GM18502 (cell line): Measurements from ENCODE around the gene CLPTM1L.
"Not testable (repeated sequence)": the region's sequence is repeated elsewhere in the genome, so short reads cannot be mapped to it uniquely, and the experiment has no call there.

Experiments used
- ATAC-seq: cut with Tn5 transposase; IDR thresholded peaks from one replicate; pipeline ENCODE4 v1.9.1; 2021; ENCODE audit warnings: mild to moderate bottlenecking; ENCODE audit not compliant: unreplicated experiment, poor library complexity

The CLPTM1L gene

DNA sequence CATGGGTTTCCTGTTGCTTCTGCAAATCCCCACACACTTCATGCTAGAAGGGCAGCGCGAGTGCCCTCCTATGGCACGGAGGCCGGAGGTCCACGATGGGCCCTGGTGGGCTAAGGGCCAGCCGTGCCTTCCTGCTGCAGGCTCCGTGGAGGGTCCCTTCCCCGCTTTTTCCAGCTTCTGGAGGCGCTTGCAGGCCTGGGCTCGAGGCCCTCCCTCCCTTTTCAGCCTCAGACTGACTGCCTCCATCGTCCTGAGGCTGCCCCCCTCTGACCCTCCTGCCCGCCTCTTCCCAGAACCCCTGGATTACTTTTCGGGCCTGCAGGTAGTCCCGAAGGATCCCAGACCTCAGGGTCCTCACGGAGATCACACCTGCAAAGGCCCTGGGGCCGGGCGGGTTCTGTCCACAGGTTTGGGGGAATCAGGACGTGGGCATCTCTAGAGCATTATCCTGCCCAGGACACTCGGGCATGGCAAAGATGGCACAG, 46.8 kb downstream of the CLPTM1L start:
- ATAC-seq: no peak

- no peak for ATAC-seq
These were observed 47.7 kb downstream of the CLPTM1L start for GRCh38 chr5:1297243-1297642.

- ATAC-seq: no peak
These were observed 49.3 kb downstream of the CLPTM1L start for GRCh38 chr5:1295650-1296037.

GRCh38 chr5:1294835-1295649, 49.9 kb downstream of the CLPTM1L start, which contains the start of gene TERT:
TERT (minus strand) TSS chr5:1295068; CDS start chr5:1294989, 79 bp downstream.
- ATAC-seq: no peak

DNA sequence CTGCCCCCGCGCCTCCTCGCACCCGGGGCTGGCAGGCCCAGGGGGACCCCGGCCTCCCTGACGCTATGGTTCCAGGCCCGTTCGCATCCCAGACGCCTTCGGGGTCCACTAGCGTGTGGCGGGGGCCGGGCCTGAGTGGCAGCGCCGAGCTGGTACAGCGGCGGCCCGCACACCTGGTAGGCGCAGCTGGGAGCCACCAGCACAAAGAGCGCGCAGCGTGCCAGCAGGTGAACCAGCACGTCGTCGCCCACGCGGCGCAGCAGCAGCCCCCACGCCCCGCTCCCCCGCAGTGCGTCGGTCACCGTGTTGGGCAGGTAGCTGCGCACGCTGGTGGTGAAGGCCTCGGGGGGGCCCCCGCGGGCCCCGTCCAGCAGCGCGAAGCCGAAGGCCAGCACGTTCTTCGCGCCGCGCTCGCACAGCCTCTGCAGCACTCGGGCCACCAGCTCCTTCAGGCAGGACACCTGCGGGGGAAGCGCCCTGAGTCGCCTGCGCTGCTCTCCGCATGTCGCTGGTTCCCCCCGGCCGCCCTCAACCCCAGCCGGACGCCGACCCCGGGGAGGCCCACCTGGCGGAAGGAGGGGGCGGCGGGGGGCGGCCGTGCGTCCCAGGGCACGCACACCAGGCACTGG, 50.6 kb downstream of the CLPTM1L start:
- no peak for ATAC-seq

- ATAC-seq: no peak
These were observed 51.3 kb downstream of the CLPTM1L start for GRCh38 chr5:1293416-1294205.

DNA sequence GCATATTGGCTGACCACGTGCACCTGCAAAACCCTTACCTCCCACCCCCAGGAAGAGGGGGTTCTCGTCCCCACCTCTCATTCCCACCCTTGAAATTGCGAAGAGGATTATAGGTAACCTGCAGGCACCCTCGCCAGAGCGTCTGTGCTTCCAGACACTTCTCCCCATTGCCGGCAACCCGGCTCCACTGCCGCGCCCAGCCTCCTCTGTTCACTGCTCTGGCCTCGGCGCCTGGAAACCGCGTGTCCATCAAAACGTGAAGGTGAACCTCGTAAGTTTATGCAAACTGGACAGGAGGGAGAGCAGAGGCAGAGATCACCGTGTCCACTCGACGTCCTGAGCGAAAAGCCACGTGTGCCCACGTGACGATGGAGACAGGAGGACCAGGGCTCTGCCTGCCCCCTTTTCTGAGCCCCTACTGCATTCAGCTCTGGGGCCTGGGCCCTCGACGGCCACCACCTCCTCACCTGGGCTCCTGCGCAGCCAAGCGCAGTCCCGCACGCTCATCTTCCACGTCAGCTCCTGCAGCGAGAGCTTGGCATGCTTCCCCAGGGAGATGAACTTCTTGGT, 52.0 kb downstream of the CLPTM1L start:
- ATAC-seq: no peak

DNA sequence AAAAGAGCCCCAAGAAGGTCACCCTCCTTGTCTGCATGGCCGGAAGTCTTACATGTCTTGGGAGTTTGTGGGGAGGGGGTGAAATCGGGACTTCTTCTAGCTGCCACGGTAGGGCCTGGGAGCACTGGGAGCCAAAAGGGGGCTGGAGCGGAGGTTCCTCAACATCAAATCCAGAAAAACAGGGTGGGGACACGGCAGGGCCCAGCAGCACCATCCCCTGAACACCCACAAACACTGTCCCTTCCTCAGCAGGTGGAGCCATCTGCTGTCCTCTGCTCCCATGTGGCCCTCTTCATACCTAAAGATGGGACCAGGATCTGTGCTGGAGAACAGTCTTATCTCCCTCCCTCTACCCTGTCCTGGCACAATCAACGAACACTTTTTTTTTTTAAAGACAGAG, 52.8 kb downstream of the CLPTM1L start:
- no peak for ATAC-seq

DNA sequence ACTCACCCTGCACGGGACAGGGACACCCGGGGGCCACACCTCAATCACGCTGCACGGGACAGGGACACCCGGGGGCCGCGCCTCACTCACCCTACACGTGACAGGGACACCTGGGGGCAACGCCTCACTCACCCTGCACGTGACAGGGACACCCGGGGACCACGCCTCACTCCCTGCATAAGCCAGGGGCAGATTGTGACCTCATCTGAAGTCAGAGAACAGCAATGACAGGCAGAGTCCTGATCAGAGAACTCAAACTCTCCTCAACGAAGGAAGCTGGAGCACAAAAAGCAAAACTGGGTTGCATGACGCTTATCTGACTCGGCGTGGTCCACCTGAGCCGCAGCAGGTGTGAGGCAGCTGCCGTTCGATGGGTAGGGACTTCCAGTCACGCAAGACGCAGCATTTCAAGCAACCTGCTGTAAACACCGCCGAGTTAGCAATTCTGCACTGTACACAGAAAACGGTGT, 53.3 kb downstream of the CLPTM1L start:
- no peak for ATAC-seq

DNA sequence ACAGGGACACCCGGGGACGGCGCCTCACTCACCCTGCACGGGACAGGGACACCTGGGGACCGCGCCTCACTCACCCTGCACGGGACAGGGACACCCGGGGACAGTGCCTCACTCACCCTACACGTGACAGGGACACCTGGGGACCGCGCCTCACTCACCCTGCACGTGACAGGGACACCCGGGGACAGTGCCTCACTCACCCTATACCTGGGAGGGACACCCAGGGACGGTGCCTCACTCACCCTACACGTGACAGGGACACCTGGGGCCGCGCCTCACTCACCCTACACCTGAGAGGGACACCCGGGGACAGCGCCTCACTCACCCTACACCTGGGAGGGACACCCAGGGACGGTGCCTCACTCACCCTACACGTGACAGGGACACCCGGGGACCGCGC, 53.9 kb downstream of the CLPTM1L start:
- not testable (repeated sequence) for ATAC-seq

GRCh38 chr5:1289559-1289958, 55.3 kb downstream of the CLPTM1L start:
- not testable (repeated sequence) for ATAC-seq

DNA sequence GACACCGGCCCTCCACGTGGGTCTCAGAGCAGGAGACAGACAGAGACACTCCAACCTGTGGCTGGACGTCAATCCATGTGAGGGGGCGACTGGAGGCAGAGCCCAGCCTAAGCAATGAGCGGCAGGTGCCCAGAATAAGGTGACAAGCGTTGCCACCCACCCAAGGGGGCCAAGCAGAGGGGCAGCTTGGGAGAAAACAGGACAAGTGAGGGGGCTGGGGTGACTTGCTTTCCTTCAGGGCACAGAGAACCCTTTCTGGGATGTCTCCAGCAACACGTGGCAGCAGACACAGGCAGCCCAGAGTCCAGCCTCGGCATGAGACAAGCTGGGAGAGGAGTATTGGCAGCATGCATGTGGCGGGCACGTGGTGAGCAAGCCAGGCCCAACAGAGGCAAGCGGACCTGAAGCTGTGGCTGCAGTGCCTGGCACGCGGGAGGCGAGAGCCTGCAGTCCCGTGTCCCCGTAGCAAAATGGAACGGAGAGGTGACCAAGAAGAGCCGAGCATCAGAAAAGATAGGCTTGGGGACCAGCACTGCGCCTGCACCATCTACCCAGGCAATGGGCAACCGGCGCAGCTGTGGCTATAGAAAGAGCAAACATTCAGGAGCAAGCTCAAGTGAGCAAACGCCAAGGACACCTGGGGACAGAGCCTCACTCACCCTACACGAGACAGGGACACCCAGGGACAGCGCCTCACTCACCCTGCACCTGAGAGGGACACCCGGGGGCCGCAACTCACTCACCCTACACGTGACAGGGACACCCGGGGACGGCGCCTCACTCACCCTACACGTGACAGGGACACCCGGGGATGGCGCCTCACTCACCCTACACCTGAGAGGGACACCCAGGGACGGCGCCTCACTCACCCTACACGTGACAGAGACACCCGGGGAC, 56.2 kb downstream of the CLPTM1L start:
- ATAC-seq: no peak

GRCh38 chr5:1285883-1286291, 59.0 kb downstream of the CLPTM1L start:
- no peak for ATAC-seq

GRCh38 chr5:1285141-1285540, 59.8 kb downstream of the CLPTM1L start:
- ATAC-seq: no peak

DNA sequence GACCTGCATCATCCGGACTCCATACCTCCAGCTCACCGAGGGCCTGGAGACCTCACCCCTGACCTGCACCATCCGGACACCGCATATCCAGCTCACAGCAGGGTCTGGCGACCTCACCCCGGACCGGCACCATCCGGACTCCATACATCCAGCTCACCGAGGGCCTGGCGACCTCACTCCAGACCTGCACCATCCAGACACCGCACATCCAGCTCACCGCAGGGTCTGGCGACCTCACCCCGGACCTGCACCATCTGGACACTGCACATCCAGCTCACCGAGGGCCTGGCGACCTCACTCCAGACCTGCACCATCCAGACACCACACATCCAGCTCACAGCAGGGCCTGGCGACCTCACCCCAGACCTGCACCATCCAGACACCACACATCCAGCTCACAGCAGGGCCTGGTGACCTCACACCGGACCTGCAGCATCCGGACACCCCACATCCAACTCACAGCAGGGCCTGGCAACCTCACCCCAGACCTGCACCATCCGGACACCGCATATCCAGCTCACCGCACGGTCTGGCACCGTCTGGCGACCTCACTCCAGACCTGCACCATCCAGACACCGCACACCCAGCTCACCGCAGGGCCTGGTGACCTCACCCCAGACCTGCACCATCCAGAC, 60.4 kb downstream of the CLPTM1L start:
- ATAC-seq: not testable (repeated sequence)

DNA sequence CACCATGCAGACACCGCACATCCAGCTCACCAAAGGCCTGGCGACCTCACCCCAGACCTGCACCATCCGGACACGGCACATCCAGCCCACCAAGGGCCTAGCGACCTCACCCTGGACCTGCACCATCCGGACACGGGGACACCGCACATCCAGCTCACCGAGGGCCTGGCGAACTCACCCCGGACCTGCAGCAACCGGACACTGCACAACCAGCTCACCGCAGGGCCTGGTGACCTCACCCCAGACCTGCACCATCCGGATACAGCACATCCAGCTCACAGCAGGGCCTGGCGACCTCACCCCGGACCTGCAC, 61.2 kb downstream of the CLPTM1L start:
- not testable (repeated sequence) for ATAC-seq

- ATAC-seq: not testable (repeated sequence)
These were observed 61.7 kb downstream of the CLPTM1L start for GRCh38 chr5:1282993-1283728.
